Mammary epithelial cell (primary cell): Measurements from ENCODE around the gene ABLIM3.

Experiments
- CTCF ChIP-seq, 2 donors: IDR thresholded peaks in 1 of 2; conservative IDR thresholded peaks in 1 of 2; 2 replicates each; pipeline ENCODE4 v1.5.1; 2011 to 2012; ENCODE audit warnings: inconsistent platforms in 2 of 2, low read length in 2 of 2, mild to moderate bottlenecking in 2 of 2, control low read depth in 1 of 2, low read depth in 1 of 2; ENCODE audit not compliant: insufficient read depth in 1 of 2; ENCODE audit errors: extremely low read depth in 1 of 2
- EZH2 ChIP-seq: IDR thresholded peaks from 2 replicates; pipeline ENCODE4 v1.6.1; 2012; ENCODE audit warnings: low read length, inconsistent platforms, borderline replicate concordance

- TF ChIP-seq CTCF (conservative IDR thresholded peaks at IDR 0.05 in 1 of 2, IDR thresholded peaks at IDR 0.05 in 1 of 2; ENCODE audit: extremely low read depth in 1 of 2, insufficient read depth in 1 of 2, low read depth in 1 of 2, low read length in 2 of 2) (no peak), EZH2 (no peak)
Measured at GRCh38 chr5:149257131-149257530, 115.8 kb downstream of the ABLIM3 start.
